Gastrocnemius medialis (tissue), 4 donors: ENCODE measurements around the gene MAP4K5. TPM values are rescaled to one million over a fixed set of nuclear protein-coding genes. Genes with fewer than 3 reads are reported as not detected.

Experiments used
- ATAC-seq, 2 donors: fragments of 150-250 bp; one replicate each; pipeline ENCODE4 v1.9.1; 2016
- DNase-seq, 2 donors: peaks; one replicate each; pipeline ENCODE4 v3.0.0-alpha.2; 2019
- H3K27ac ChIP-seq, 4 donors: fragments of 200-600 bp; sonication (generic); 1 replicate in 1 of 4; 2 replicates in 3 of 4; pipeline ENCODE4 v1.5.1; 2016 to 2018; ENCODE audit warnings: mild to moderate bottlenecking in 2 of 4, moderate library complexity in 1 of 4
- H3K27me3 ChIP-seq, 3 donors: fragments of 200-600 bp; sonication (generic) in 2 of 3; 1 replicate in 1 of 3; 2 replicates in 2 of 3; pipeline versions ENCODE4 v1.5.1 to v1.6.0; 2016 to 2019; ENCODE audit warnings: mild to moderate bottlenecking in 1 of 3, moderate library complexity in 1 of 3
- H3K36me3 ChIP-seq, 2 donors: fragments of 200-600 bp; sonication (generic) in 1 of 2; one replicate each; pipeline ENCODE4 v1.5.1; 2017 to 2018
- H3K4me1 ChIP-seq, 2 donors: fragments of 200-600 bp; sonication (generic) in 1 of 2; one replicate each; pipeline ENCODE4 v1.5.1; 2016 to 2017; ENCODE audit warnings: mild to moderate bottlenecking in 2 of 2
- H3K4me3 ChIP-seq, 4 donors: fragments of 200-600 bp; sonication (generic) in 3 of 4; 1 replicate in 1 of 4; 2 replicates in 3 of 4; pipeline ENCODE4 v1.5.1; 2016 to 2019; ENCODE audit warnings: mild to moderate bottlenecking in 2 of 4
- H3K9me3 ChIP-seq, 3 donors: fragments of 200-600 bp; sonication (generic) in 2 of 3; 1 replicate in 1 of 3; 2 replicates in 2 of 3; pipeline ENCODE4 v1.5.1; 2016 to 2019
- POLR2A ChIP-seq, 2 donors: fragments of 450-650 bp; IDR thresholded peaks; one replicate each; pipeline ENCODE4 v1.6.1; 2017; ENCODE audit warnings: antibody characterized with exemption in 2 of 2, mild to moderate bottlenecking in 2 of 2, moderate library complexity in 2 of 2
- in situ Hi-C, 4 donors: fragments of 200-750 bp; cut with MboI; loops; one replicate each; pipeline versions ENCODE4 v1.15.0 to v1.8.0; 2017; ENCODE audit warnings: low sequenced_read_pairs in 4 of 4
- intact Hi-C: fragments of 100-400 bp; cut with DNase I; formaldehyde crosslinking; loops from one replicate; pipeline ENCODE4 v1.15.1; 2023; ENCODE audit warnings: low total_unique reads
- total RNA-seq, 4 donors: library from RNA; depleted of rRNA; stranded (reverse); fragments of >200 nt; gene quantifications; one replicate each; pipeline versions ENCODE4 v1.1.0 to v1.2.3, GENCODE V29; 2016
- TF ChIP-seq, protein P1 (sequence below), 5 experiments: fragments of 450-650 bp in 3 of 5; fragments of 200-600 bp in 2 of 5; sonication (generic) in 2 of 5; IDR thresholded peaks in 4 of 5; conservative IDR thresholded peaks in 1 of 5; 1 replicate in 4 of 5; 2 replicates in 1 of 5; pipeline ENCODE4 v1.5.1; 2016 to 2019; ENCODE audit warnings: antibody characterized with exemption in 5 of 5, mild to moderate bottlenecking in 3 of 5, moderate library complexity in 3 of 5

MAP4K5 gene
- total RNA-seq, 4 donors from 2014 or later, result 35.3 to 63.9 (median 47.1) TPM

GRCh38 chr14:50373959-50374358, 158.4 kb downstream of the MAP4K5 start:
- no peak for ATAC-seq
- Histone ChIP-seq H3K4me1 (no peaks in the 10 kb centered on the region), H3K4me3 (no peak overlapping the region), H3K27ac (no peak overlapping the region), H3K27me3 (no peaks in the 10 kb centered on the region), H3K9me3 (no peaks in the 10 kb centered on the region), H3K36me3 (no peaks in the 10 kb centered on the region)
- TF ChIP-seq, protein P1, sequence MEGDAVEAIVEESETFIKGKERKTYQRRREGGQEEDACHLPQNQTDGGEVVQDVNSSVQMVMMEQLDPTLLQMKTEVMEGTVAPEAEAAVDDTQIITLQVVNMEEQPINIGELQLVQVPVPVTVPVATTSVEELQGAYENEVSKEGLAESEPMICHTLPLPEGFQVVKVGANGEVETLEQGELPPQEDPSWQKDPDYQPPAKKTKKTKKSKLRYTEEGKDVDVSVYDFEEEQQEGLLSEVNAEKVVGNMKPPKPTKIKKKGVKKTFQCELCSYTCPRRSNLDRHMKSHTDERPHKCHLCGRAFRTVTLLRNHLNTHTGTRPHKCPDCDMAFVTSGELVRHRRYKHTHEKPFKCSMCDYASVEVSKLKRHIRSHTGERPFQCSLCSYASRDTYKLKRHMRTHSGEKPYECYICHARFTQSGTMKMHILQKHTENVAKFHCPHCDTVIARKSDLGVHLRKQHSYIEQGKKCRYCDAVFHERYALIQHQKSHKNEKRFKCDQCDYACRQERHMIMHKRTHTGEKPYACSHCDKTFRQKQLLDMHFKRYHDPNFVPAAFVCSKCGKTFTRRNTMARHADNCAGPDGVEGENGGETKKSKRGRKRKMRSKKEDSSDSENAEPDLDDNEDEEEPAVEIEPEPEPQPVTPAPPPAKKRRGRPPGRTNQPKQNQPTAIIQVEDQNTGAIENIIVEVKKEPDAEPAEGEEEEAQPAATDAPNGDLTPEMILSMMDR (IDR thresholded peaks at IDR 0.05 in 4 of 5, conservative IDR thresholded peaks at IDR 0.05 in 1 of 5), result no peak
- TF ChIP-seq POLR2A (IDR thresholded peaks at IDR 0.05), result no peak
- intact Hi-C loops (no loop called here), in situ Hi-C loops (no loop called here)
- no peak for DNase-seq

GRCh38 chr14:50371546-50371945, 160.8 kb downstream of the MAP4K5 start:
- H3K27ac ChIP-seq, result no peak overlapping the region
- H3K4me1 ChIP-seq, result no peaks in the 10 kb centered on the region
- in situ Hi-C loops, result no loop called here
- no peaks in the 10 kb centered on the region for H3K36me3 ChIP-seq
- no peaks in the 10 kb centered on the region for H3K9me3 ChIP-seq
- DNase-seq (no peak), ATAC-seq (no peak)
- no peak for TF ChIP-seq POLR2A (IDR thresholded peaks at IDR 0.05)
- TF ChIP-seq, protein P1 (IDR thresholded peaks at IDR 0.05 in 4 of 5, conservative IDR thresholded peaks at IDR 0.05 in 1 of 5), result no peak
- no peaks in the 10 kb centered on the region for H3K27me3 ChIP-seq
- intact Hi-C loops, result no loop called here
- no peak overlapping the region for H3K4me3 ChIP-seq

Other genes with a start within 250 kb of the MAP4K5 start
- gene L2HGDH, start 220.3 kb downstream of the MAP4K5 start, total RNA-seq, result 10 to 100 TPM in 2 of 4 donors, 1 to 10 TPM in 2; 8.6 to 13.4 (median 10.9) TPM
- 10 to 100 TPM; 18.6 to 42.2 (median 24.6) TPM for gene DMAC2L, start 220.2 kb downstream of the MAP4K5 start, total RNA-seq
- gene CDKL1, start 135.7 kb downstream of the MAP4K5 start, total RNA-seq, result 1 to 10 TPM in 2 of 4 donors, under 1 TPM in 2; 0.59 to 2.0 (median 1.4) TPM
- gene ATL1, start 27.6 kb upstream of the MAP4K5 start, total RNA-seq, result 1 to 10 TPM in 1 of 4 donors, under 1 TPM in 3; 0.15 to 1.3 (median 0.58) TPM
- gene SAV1, start 135.7 kb upstream of the MAP4K5 start, total RNA-seq, result 10 to 100 TPM; 18.3 to 68.7 (median 36.8) TPM